Measurements from ENCODE around the gene APEH.

APEH gene

DNA sequence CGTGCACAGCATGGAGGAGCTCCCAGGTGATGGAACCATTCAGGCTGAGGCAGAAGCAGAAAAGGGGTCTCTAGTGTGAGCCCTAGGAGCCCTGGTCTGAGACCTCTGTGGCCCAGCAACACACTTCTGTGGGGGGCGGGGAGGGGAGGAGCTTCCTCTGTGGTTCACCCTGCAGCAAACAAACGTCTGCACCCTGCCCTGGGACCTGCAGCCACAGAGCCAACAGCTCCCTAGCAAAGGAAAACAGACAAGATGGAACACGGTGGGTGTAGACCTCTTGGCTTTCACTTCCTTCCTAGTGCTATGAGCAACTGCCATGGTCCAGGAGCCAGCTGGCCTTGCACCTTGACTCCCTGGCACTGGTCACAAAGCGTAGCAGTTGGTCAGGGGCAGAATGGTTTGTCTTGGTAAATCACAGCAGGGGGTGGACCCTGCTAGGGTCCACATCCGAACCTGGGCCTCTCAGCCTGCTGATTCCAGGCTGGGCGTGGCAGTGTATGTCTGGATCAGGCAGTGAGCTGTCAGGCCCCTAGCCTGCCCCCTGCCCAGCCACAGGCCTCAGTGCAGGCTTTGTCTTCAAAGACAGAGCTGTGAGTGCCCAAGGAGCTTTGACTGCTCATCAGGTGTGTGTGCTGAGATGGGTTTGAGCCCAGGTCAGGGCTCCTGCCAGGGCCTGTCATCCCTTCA, 38.6 kb downstream of the APEH start:
- DNase-seq (ENCODE audit: low read depth, low spot score) = no peak

DNA sequence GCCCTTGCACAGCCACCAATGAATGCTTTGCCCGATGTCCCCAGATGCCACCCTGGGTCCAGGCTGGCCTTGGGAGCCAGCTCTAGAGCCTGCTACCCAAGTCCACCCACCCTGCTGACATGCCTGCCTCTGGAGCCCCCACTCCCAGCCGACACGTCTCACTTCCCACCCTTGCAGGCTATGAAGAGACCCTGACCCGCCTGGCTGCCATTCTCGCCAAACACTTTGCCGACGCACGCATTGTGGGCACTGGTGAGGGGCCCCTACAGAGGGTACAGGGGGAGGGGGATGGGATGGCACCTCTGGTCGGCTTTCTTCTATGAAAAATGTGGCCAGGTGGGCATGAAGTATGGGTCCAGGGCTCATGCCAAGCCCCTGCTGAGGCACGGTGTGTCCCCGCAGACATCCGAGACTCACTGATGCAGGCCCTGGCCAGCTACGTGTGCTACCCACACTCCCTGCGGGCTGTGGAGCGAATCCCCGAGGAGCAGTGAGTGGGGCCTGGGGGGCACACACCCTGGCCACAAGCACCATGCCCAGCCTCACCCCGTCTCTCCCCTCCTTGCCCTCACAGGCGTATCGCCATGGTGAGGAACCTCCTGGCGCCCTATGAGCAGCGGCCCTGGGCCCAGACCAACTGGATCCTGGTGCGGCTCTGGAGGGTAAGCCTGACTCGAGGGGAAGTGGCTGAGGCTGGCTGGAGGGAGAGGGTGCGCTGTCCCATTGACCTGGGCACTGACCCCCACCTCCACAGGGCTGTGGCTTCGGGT, 39.4 kb downstream of the APEH start:
- DNase-seq (ENCODE audit: low read depth, low spot score) = no peak

DNA sequence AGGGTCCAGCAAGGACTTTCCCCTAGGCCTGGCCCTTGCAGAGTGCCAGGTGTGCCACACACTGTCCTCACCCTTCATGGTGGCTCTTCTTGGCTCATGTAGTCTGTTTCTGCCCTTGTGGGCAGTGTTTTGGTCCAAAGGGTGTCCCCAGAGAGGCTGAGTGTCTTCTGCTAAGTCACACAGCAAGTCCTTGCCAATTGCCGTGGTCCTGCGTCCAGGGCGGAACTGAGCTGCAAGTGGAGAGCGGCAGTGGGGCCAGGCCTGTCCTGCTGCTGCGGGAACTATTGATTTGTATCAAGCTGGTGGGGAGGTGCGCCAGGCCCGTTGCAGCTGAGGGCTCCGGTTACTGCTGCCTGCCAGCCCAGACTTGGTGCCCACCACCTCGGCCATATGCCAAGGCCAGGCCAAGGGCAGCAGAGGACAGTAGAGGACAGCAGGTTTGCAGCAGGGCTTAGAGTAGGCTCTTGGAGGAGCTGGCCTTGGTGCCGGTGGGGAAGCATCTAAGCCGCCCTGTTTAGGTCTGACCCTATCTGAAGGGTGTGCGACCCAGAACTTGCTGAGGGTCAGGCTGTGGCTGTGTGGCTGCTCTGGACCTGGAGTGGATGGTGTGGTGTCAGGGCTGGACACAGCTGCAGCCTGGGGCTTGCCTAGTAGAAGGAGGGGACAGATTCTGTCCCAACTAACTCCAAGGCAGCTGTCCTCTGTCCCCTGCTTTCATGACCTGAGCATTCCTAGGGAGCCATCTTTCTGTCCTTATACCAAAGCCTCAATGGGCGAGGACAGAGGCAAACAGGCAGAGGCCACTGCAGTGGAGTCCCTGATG, 40.8 kb downstream of the APEH start:
- DNase-seq (ENCODE audit: low read depth, low spot score) = no peak

DNA sequence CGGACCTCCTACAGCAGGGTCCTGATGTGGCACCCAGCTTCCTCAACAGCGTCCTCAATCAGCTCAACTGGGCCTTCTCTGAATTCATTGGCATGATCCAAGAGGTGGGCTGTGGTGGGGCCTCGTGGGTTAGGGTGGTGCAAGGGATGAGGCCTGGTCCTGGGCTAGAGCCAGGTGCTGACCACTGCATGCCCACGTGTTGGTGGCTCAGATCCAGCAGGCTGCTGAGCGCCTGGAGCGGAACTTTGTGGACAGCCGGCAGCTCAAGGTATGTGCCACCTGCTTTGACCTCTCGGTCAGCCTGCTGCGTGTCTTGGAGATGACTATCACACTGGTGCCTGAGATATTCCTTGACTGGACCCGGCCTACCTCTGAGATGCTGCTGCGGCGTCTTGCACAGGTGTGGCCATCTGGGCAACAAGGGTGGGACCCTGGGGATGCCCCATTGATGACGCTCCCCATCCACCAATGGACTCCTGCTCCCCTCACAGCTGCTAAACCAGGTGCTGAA, 41.5 kb downstream of the APEH start:
- no peak for DNase-seq (ENCODE audit: low read depth, low spot score)

DNA sequence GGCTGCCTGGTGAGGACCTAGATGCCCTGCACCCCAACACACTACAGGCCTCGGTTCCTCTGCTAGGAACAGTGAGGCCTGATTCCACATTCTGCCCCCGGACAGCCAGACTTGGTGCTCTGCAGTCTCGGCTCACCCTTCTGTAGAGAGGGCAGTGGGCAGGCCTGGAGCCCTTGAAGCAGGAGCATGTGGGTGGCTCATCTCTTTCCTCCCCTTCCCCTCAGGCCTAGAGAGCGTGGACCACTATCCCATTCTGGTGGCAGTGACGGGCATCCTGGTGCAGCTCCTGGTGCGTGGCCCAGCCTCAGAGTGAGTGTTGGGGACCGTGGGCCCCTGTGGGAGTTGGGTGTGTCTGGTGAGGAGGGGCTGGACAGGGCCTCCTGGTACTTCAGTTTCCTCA, 42.0 kb downstream of the APEH start:
- no peak for DNase-seq (ENCODE audit: low read depth, low spot score)

DNA sequence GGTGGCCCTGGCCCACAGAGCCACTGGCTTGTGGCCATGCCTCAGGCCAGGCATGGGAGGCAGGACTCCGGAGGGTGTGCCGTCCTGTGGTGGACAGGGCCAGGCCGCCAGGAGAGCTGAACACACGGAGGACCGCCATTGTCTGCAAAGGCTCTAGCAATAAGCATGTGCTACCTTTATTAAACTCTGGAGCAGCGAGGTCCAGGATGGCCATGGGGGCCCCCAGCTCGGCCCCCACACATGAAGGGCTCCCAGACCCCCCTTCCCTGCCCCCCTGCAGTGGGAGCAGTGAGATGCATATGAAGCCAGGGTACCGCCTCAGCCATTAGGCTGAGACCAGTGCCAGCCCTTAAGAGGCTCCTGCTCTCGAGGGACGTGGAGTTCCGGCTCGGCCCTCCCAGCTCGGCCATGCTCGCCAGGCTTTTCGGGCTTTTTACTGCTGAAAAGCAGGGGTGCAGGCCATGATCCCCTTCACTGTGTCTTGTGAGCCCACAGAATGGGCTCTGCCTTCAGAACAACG, 42.6 kb downstream of the APEH start:
- no peak for DNase-seq (ENCODE audit: low read depth, low spot score)

DNA sequence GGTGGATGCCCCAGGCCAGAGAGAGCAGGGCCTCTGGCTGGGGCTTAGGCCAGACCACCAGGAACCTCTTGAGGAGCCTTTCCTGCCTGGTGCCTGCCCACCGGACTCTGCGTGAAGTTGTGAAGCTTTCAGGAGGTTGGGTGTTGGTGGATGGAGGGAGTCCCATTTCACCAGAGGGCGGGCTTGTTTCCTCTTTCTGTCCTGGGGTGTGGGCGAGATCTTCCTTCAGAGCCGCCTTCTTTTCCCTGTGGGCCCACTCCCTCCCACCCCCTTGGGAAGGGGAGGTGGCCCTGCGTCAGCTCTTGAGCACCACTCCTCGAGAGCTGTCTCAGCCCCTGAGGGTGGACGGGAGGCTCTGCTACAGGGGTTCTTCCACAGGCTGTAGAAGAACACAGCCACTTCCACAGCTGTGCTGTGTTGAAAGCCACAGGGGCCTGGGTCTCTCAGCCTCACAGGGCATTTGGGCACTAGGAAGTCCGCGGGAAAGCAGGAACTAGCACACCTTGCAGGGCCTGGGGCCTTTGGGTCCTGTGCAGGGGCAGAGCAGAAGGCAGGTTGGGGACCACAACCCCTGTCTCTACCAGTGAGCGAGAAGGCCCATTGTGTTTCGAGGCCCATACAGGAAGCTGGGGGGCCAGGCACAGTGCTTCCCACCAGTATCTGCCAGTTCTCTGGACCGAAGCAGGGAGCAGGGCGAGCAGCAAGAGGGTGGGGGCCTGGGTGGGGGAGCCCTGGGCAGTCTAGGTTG, 43.2 kb downstream of the APEH start:
- DNase-seq (ENCODE audit: low read depth, low spot score) = no peak

DNA sequence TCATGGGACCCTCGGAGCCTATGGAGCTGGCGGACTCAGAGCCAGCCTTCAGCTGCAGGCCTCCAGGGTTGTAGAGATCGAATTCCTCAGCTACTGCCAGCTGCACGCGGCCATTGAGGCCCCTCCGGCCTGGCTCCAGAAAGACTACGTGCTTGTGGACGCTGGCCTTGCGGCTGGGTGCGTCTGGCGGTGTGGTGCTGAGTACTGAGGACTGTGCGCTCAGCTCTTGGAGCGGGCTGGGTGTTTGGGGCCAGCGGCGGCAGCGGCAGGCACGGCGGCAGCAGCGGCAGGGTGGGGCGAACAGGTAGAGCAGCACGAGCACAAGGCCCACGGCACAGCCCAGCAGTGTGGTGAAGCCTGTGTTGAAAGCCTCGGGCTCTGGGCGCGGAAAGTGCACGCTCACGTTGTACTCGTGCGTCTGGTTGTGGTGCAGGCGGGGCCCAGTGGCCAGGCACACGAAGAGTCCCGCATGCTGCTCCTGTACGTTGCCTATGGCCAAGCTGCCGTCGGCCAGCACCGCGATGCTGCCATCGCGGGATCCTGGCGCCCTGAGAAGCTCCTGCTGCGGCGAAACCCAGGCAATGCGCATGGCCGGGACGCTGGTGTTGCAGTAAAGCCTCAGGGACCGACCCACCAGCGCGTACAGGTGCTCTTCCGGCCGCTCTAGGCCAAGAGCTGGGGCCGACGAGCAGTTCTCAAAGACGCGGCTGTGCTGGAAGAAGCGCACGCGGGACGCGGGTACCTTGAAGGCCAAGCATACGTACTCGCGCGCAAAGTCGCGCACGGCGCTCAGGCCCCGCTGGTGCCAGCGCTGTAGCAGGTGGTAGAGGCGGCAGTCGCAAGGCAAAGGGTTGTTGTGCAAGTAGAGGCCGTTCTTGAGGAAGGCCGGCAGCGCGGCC, 44.1 kb downstream of the APEH start:
- peak; percentile 74 for DNase-seq (ENCODE audit: low read depth, low spot score)

DNA sequence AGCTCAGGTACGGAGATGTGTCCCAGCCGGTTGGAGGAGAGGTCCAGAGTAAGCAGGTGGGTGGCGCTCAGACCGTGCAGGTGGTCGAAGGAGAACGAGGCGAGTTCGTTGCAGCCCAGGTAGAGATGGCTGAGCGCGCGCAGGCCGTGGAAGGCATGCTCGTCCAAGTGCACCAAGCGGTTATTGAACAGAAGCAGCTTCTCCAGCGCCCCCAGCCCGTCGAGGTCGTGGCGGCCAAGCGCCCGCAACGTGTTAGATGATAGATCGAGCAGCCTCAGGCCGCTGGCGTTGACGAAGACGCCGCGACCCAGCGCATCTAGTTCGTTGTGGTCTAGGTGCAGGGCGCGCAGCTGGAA, 44.7 kb downstream of the APEH start:
- DNase-seq (ENCODE audit: low read depth, low spot score) = peak; percentile 62

DNA sequence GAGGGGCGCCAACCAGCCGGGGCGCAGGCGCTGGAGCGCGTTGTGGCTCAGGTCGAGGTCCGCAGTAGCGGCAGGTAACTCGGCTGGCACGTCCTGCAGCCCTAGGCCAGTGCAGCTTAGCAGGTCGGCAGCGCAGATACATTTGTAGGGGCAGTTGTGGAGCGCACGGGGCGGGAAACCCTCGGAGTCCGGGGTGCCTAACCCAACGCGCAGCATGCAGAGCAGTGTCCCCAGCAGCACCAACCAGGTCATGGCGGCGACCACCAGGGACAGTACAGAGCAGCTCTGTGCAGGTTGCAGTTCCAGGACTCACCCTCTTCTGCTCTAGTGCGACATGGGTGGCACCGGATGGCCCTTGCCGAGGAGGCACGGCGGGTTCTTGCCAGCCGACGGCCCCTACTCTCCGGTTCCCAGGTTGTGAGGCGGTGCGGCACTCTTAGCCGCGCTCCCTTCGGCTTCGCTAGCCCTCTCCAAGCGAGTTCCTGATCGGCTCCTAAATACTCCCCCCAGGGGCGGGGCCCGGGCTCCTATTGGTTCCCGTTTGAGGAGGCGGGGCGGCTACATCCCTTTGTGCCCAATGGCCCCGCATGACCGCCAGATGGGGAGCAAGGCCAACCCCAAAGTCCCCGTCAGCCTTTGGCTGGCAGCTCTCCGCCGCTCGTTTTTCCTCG, 45.2 kb downstream of the APEH start, which contains the start of gene AMIGO3:
AMIGO3 (minus strand) TSS at position 471 of the 671 bp plus-strand sequence; CDS start at position 252, 219 bp downstream.
- DNase-seq (ENCODE audit: low read depth, low spot score) = peak; percentile 95

DNA sequence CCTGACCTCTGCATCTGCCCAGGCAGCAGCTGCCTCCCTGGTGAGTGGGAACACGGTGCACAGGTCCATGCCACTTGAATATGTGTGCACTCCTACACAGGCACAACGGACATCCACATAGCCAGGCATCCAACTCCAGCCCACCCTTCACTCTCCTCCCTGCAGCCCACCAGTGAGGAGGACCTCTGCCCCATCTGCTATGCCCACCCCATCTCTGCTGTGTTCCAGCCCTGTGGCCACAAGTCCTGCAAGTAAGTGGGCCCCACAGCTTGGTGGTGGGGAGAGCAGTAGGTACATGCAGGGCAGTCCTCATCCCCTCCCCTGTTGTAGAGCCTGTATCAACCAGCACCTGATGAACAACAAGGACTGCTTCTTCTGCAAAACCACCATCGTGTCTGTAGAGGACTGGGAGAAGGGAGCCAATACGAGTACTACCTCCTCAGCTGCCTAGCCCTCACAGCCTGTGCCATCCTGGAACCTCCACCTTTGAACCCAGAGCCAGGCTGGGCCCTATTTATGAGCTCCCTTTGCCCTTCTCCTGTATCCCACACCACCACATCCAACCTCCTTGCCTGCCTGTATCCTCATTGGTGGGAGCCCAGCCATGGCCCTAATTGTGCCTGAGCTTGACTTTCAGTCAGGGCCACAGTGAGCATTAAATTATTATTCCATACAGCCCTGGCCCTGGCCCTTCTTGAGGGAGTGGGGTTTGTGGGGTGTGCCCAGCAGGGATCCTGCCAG, 46.9 kb downstream of the APEH start:
- no peak for DNase-seq (ENCODE audit: low read depth, low spot score)

DNA sequence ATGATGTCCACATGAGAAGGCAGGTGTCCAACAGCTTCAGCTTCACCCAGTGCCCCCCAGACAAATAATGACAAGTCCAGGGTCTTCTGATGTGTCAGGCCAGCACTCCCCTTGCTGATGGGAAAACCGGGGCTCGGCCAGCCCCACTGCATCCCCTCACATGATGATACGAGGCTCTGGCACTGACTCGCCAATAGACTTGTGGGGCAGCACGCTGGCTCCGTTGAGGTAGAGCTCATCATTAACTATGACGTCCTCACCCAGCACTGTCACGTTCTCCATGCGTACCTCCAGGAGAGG, 47.4 kb downstream of the APEH start:
- no peak for DNase-seq (ENCODE audit: low read depth, low spot score)

DNA sequence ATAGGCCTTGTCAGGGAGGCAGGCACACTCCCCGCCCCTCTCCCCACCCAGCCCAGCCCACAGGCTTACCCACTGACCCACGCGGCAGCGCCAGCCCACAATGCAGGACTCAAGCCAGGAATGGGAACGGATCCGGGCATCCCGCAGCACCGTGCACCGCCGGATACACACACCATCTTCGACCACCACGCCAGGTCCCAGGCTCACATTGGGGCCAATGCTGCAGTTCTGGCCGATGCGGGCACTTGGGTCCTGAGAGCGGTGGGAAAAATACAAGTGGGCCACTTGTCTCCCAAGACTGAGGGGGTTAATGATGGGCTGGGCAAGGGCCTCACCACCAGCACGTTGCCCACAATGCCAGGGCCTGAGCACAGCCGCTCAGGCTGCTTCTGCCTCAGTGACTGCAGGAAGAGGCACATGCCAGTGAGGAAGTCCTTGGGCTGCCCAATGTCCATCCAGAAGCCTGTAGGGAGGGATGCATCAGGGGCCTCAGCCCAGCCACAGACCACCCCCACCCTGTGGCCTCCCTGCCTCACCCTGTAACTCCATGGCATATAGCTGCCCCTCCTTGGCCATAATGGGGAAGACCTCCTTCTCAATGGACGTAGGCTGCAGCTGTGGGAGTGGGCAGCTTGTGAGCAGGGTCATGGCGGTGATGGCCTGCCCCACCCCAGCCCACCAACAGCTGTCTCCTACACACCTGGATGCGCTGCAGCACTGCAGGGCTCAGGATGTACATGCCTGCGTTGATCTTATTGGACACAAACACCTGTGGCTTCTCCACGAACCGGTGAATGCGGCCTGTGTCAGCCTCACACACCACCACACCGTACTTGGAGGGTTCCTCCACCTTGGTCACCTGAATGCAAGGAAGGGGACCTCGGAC, 48.0 kb downstream of the APEH start:
- no peak for DNase-seq (ENCODE audit: low read depth, low spot score)

DNA sequence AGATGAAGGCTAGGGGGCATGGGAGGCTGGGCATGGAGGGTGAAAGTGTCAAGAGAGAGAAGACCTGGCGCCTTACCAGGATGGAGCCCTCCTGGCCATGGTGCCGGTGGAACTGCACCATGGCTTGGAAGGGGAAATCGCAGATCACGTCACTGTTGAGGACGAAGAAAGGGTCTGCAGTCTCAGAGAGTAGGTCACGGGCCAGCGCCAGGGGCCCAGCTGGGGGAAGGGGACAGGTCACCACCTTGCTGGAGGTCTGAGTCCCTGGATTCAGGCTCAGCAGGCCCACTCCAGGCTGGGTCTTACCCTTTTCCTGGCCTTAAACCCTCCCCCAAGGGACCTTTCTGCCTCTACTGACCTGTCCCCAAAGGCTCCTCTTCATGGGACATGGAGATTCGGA, 48.7 kb downstream of the APEH start:
- DNase-seq (ENCODE audit: low read depth, low spot score) = no peak

DNA sequence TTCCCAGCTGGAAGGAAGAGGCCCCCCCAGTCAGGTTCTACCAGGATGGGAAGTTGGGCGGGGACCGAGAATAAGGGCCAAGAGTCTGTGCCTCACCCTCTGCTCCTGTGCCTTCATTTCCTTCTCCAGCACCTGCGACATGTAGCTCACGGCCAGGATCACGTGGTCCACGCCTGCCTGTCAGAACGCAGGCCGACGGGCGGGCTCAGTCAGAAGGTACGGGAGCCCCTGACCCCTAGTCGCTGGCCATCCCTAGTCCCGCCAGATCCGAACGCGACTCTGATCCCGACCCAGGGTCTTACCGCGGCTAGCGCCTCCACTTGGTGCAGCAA, 49.1 kb downstream of the APEH start:
- peak; percentile 66 for DNase-seq (ENCODE audit: low read depth, low spot score)

DNA sequence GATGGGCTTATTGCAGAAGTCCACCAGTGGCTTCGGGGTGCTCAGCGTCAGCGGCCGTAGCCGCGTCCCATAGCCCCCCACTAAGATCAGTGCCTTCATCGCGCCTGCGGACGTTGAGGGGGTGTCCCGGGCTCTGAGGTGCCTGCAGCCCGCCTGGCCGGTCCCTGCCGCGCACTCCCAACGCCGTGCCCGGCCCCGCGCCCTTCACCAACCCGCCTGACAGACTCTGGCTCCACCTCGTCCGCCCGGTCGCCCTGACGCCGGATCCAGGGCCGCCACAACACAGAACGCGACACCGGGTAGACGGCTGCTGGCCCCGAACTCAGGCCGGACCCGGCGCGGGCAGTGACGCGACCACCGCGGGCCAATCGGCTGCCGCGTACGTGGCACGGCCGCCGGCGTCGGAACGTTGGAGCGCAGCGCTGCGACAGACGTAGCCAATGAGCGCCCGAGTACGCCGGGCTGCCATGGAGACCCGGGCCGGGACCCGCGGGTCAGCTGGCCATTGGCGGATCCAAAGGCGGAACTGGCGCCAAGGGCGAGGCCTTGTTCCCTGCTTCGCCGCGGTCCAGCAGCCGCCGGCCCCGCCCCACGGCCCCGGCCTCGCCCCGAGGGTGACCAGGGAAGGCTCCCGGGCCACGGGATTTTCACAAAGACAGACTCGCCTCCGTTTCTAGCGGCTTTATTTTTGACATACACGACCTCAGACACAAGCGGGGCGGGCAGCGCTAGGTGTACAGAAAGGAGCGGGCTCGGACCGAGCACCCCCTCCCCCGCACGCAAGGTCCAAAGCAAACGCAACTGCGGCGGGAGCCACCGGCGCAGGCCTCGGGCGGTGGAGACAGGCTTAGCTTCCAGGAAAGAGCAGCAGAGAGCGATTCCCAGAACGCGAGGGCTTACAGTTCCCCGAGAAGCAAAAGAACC, 49.7 kb downstream of the APEH start, which contains the start of gene GMPPB:
GMPPB (minus strand) TSS at position 324 of the 924 bp plus-strand sequence; CDS start at position 99, 225 bp downstream.
- DNase-seq (ENCODE audit: low read depth, low spot score) = peak; percentile 98

DNA sequence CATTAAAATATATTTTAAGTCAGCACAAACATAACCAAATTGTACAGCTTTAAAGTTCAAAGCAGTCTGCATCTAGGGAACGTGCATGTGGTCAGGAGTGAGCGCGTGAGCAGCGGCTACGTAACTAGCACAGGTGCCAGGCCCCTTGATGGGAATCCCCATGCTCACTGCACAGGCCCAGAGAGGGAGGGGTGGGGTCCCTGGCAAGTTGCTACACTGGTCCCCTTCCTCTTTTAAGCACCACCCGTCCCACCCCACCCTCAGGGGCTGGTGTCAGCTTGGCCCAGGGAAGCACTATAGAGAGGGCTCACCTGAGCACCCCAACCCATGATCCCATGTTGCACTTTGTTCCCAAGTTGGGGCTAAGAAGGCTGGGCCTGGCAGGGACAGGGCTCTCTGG, 50.4 kb downstream of the APEH start:
- no peak for DNase-seq (ENCODE audit: low read depth, low spot score)

Data from ELF-1 (cell line).